Fibroblast of lung (primary cell): ENCODE results near the gene AK5. TPM values are rescaled to one million over a fixed set of nuclear protein-coding genes. Genes with fewer than 3 reads are reported as not detected.

Experiments used
- DNase-seq, 2 donors: peaks; one replicate each; pipeline versions ENCODE4 v3.0.0 to v3.0.0-alpha.2; 2010; ENCODE audit warnings: low read depth in 2 of 2
- H2AFZ ChIP-seq: 2 replicates; pipeline ENCODE4 v1.5.1; 2012; ENCODE audit warnings: low read length, control low read depth, inconsistent platforms
- H3K27ac ChIP-seq: 2 replicates; pipeline ENCODE4 v1.5.1; 2011; ENCODE audit warnings: low read length, control low read depth; ENCODE audit not compliant: insufficient read depth
- H3K27me3 ChIP-seq: 2 replicates; pipeline ENCODE4 v1.5.1; 2011; ENCODE audit warnings: mild to moderate bottlenecking, low read length; ENCODE audit not compliant: control insufficient read depth, insufficient read depth
- H3K36me3 ChIP-seq: 2 replicates; pipeline ENCODE4 v1.5.1; 2011; ENCODE audit warnings: low read length; ENCODE audit not compliant: control insufficient read depth, insufficient read depth
- H3K4me1 ChIP-seq: 2 replicates; pipeline ENCODE4 v1.5.1; 2011; ENCODE audit warnings: low read length; ENCODE audit not compliant: control insufficient read depth, insufficient read depth; ENCODE audit errors: extremely low read depth
- H3K4me2 ChIP-seq: 2 replicates; pipeline ENCODE4 v1.5.1; 2011; ENCODE audit warnings: low read length, control low read depth; ENCODE audit not compliant: insufficient read depth; ENCODE audit errors: extremely low read depth
- H3K4me3 ChIP-seq, 4 experiments: fragments of 200-600 bp in 1 of 4; sonication (generic) in 1 of 4; replicated peaks in 1 of 4; 2 replicates each; pipeline ENCODE4 v1.5.1; 2011 to 2016; ENCODE audit warnings: low read length in 4 of 4, low read depth in 3 of 4, mild to moderate bottlenecking in 3 of 4, control low read depth in 2 of 4, inconsistent platforms in 1 of 4, mixed read lengths in 1 of 4; ENCODE audit not compliant: insufficient read depth in 1 of 4; ENCODE audit errors: control extremely low read depth in 1 of 4
- H3K79me2 ChIP-seq: 2 replicates; pipeline ENCODE4 v1.5.1; 2012; ENCODE audit warnings: mild to moderate bottlenecking, low read length, inconsistent platforms; ENCODE audit not compliant: control insufficient read depth, insufficient read depth
- H3K9ac ChIP-seq: 2 replicates; pipeline ENCODE4 v1.5.1; 2011; ENCODE audit warnings: mild to moderate bottlenecking, low read length, control low read depth; ENCODE audit not compliant: insufficient read depth
- H3K9me3 ChIP-seq: 2 replicates; pipeline ENCODE4 v1.5.1; 2012; ENCODE audit warnings: low read depth, low read length; ENCODE audit not compliant: control insufficient read depth, insufficient read depth
- H4K20me1 ChIP-seq: 2 replicates; pipeline ENCODE4 v1.5.1; 2011; ENCODE audit warnings: low read length; ENCODE audit not compliant: control insufficient read depth, insufficient read depth; ENCODE audit errors: extremely low read depth
- EZH2 ChIP-seq: IDR thresholded peaks from 2 replicates; pipeline ENCODE4 v1.5.1; 2012; ENCODE audit warnings: low read length, control low read depth, mild to moderate bottlenecking; ENCODE audit errors: missing control alignments
- polyA plus RNA-seq, 2 donors: library from polyadenylated mRNA; depleted of rRNA in 1 of 2; stranded (reverse) in 1 of 2; unstranded in 1 of 2; fragments of >200 nt; gene quantifications; 2 replicates each; pipeline ENCODE4 v1.2.1, GENCODE V29; 2011 to 2012; ENCODE audit warnings: missing spikeins in 1 of 2
- total RNA-seq: library from RNA; depleted of rRNA; stranded (reverse); fragments of >200 nt; gene quantifications from 2 replicates; pipeline ENCODE4 v1.2.1, GENCODE V29; 2014
- TF ChIP-seq, protein P1 (sequence below), 2 donors: IDR thresholded peaks in 1 of 2; conservative IDR thresholded peaks in 1 of 2; 1 replicate in 1 of 2; 2 replicates in 1 of 2; pipeline ENCODE4 v1.5.1; 2011 to 2012; ENCODE audit warnings: low read length in 2 of 2, control low read depth in 1 of 2, inconsistent platforms in 1 of 2, low read depth in 1 of 2, mild to moderate bottlenecking in 1 of 2

AK5 gene
- total and polyA plus RNA-seq, 2 donors (not counting 1 experiment from before 2014, with no cell fraction given) = 37.9 to 87.7 TPM

DNA sequence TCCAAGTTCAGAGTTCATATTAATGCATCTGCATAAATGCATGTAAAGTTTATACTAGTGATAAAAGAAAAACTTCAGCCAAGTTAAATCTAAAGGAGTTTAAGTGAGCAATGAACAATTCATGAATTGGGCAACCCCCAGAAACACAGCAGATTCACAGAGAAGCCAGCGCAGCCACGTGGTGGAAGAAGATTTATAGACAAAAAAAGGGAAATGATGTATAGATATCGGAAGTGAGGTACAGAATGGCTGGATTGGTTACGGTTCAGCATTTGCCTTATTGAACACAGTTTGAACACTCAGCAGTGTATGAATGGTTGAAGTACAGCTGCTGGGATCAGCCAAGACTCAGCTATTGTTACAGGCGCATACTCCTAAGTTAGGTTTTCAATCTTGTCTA, 5.7 kb downstream of the AK5 start:
- Histone ChIP-seq H3K9me3 (no peaks in the 10 kb centered on the region), H3K4me1 (peaks cover 5% of the 10 kb centered on the region), H3K4me2 (no peak overlapping the region), H3K27me3 (no peaks in the 10 kb centered on the region), H2AFZ (no peak overlapping the region), H3K36me3 (peaks cover 2% of the 10 kb centered on the region), H4K20me1 (no peaks in the 10 kb centered on the region), H3K27ac (no peak overlapping the region), H3K9ac (no peak overlapping the region), H3K79me2 (peaks cover 21% of the 10 kb centered on the region), H3K4me3 (no peak overlapping the region)
- TF ChIP-seq EZH2 = no peak
- TF ChIP-seq, protein P1, sequence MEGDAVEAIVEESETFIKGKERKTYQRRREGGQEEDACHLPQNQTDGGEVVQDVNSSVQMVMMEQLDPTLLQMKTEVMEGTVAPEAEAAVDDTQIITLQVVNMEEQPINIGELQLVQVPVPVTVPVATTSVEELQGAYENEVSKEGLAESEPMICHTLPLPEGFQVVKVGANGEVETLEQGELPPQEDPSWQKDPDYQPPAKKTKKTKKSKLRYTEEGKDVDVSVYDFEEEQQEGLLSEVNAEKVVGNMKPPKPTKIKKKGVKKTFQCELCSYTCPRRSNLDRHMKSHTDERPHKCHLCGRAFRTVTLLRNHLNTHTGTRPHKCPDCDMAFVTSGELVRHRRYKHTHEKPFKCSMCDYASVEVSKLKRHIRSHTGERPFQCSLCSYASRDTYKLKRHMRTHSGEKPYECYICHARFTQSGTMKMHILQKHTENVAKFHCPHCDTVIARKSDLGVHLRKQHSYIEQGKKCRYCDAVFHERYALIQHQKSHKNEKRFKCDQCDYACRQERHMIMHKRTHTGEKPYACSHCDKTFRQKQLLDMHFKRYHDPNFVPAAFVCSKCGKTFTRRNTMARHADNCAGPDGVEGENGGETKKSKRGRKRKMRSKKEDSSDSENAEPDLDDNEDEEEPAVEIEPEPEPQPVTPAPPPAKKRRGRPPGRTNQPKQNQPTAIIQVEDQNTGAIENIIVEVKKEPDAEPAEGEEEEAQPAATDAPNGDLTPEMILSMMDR (conservative IDR thresholded peaks at IDR 0.05 in 1 of 2, IDR thresholded peaks at IDR 0.05 in 1 of 2; ENCODE audit: low read depth in 1 of 2, low read length in 2 of 2) = no peak
- DNase-seq = no peak

DNA sequence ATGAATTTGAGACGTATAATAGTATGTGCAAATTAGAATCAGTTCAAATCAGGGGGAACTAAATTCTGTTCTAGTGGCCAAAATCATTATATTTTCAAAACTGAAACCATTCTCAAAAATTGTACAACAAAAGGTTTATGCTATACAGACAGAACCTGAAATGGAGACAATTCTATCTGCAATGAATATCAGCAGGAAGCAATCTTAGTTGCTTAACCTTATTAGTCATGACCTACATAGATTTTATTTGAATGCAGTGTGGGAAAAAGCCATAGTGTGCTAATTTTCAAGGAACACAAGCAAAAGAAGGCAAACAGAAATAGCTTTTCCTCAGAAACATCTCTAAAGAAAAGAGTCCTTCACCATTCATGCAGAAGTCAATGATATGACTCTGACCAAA, 6.5 kb downstream of the AK5 start:
- Histone ChIP-seq H3K79me2 (peaks cover 14% of the 10 kb centered on the region), H3K4me3 (no peak overlapping the region), H3K4me1 (peaks cover 5% of the 10 kb centered on the region), H4K20me1 (no peaks in the 10 kb centered on the region), H3K27ac (no peak overlapping the region), H3K36me3 (peaks cover 2% of the 10 kb centered on the region), H3K9ac (no peak overlapping the region), H2AFZ (no peak overlapping the region), H3K4me2 (no peak overlapping the region), H3K27me3 (no peaks in the 10 kb centered on the region), H3K9me3 (no peaks in the 10 kb centered on the region)
- peak in 1 of 2 donors; percentile 34 for DNase-seq
- TF ChIP-seq, protein P1 (conservative IDR thresholded peaks at IDR 0.05 in 1 of 2, IDR thresholded peaks at IDR 0.05 in 1 of 2; ENCODE audit: low read depth in 1 of 2, low read length in 2 of 2) = no peak
- no peak for TF ChIP-seq EZH2

DNA sequence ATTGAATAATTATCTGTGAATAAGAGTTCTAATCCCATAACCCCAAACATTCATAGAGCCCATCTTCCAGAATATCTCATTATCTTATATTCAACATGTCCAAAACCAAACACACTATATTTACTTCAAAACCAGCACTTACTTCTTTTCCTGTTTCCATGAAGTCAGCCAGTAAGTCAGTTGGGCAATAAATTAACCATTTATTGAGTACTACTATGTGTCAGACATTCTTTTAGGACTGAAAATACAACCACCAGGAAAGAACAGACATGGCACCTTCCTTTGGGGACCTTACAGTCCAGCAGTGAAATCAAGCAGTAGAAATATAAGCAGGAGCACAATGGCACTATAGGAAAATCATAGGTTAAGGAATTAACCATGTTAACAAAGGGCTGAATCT, 8.8 kb downstream of the AK5 start:
- H3K79me2 ChIP-seq = no peaks in the 10 kb centered on the region
- TF ChIP-seq, protein P1 (conservative IDR thresholded peaks at IDR 0.05 in 1 of 2, IDR thresholded peaks at IDR 0.05 in 1 of 2; ENCODE audit: low read depth in 1 of 2, low read length in 2 of 2) = no peak
- no peak for TF ChIP-seq EZH2

More for the DNA sequence above, 8.8 kb downstream of the AK5 start:
- H3K4me1 ChIP-seq = no peaks in the 10 kb centered on the region
- no peak overlapping the region for H3K4me2 ChIP-seq
- H2AFZ ChIP-seq = no peak overlapping the region
- H4K20me1 ChIP-seq = no peaks in the 10 kb centered on the region
- H3K27me3 ChIP-seq = no peaks in the 10 kb centered on the region
- no peak overlapping the region for H3K4me3 ChIP-seq
- no peak overlapping the region for H3K27ac ChIP-seq
- peaks cover 2% of the 10 kb centered on the region for H3K36me3 ChIP-seq
- no peak for DNase-seq
- no peak overlapping the region for H3K9ac ChIP-seq
- no peaks in the 10 kb centered on the region for H3K9me3 ChIP-seq
